HEK293 (cell line): ENCODE results near the gene AGPAT4.

Experiments used
- CTCF ChIA-PET: fragments of 350-600 bp; formaldehyde crosslinking; extraction: SDS; loops from one replicate; lab custom pipeline; 2021; ENCODE audit warnings: antibody characterized with exemption; lab: Yijun Ruan, JAX
- POLR2A ChIA-PET: fragments of 300-600 bp; formaldehyde crosslinking; extraction: SDS; loops from one replicate; lab custom pipeline; 2020; ENCODE audit warnings: antibody characterized with exemption, inconsistent platforms; lab: Yijun Ruan, JAX
- H3K27ac ChIP-seq: fragments of 200-500 bp; sonication (Bioruptor generic); 2 replicates; pipeline ENCODE4 v1.5.1; 2014; ENCODE audit warnings: low read depth, low read length, control low read depth, inconsistent platforms; ENCODE audit errors: extremely low read depth
- H3K36me3 ChIP-seq, 2 experiments: fragments of 200-500 bp in 1 of 2; sonication (Bioruptor generic) in 1 of 2; 1 replicate in 1 of 2; 2 replicates in 1 of 2; pipeline ENCODE4 v1.5.1; 2014 to 2017; ENCODE audit warnings: inconsistent platforms in 2 of 2, low read length in 2 of 2; ENCODE audit not compliant: control insufficient read depth in 2 of 2, insufficient read depth in 1 of 2
- H3K4me1 ChIP-seq: fragments of 200-500 bp; sonication (Bioruptor generic); 2 replicates; pipeline ENCODE4 v1.5.1; 2014; ENCODE audit warnings: mild to moderate bottlenecking, low read length, inconsistent platforms; ENCODE audit not compliant: control insufficient read depth, insufficient read depth
- H3K4me3 ChIP-seq: 2 replicates; pipeline ENCODE4 v1.5.1; 2011; ENCODE audit warnings: low read depth, mild to moderate bottlenecking, control low read depth, low read length, moderate library complexity
- H3K9me3 ChIP-seq: fragments of 200-500 bp; sonication (Bioruptor generic); 2 replicates; pipeline ENCODE4 v1.5.1; 2014; ENCODE audit warnings: low read depth, low read length, inconsistent platforms; ENCODE audit not compliant: control insufficient read depth, insufficient read depth
- KLF1 ChIP-seq: fragments of 450-650 bp; formaldehyde crosslinking; IDR thresholded peaks from 2 replicates; pipeline ENCODE4 v1.5.1; 2016; ENCODE audit warnings: missing biosample characterization, missing genetic modification characterization
- KLF7 ChIP-seq: fragments of 450-650 bp; formaldehyde crosslinking; IDR thresholded peaks from 2 replicates; pipeline ENCODE4 v1.5.1; 2016; ENCODE audit warnings: missing biosample characterization, missing genetic modification characterization, borderline replicate concordance
- PRDM1 ChIP-seq: fragments of 450-650 bp; formaldehyde crosslinking; IDR thresholded peaks from 2 replicates; pipeline ENCODE4; 2016; ENCODE audit warnings: missing biosample characterization, missing genetic modification characterization
- PRDM6 ChIP-seq: fragments of 450-650 bp; formaldehyde crosslinking; IDR thresholded peaks from 2 replicates; pipeline ENCODE4 v1.5.1; 2017; ENCODE audit warnings: missing biosample characterization, missing genetic modification characterization
- REST ChIP-seq: fragments of 450-650 bp; formaldehyde crosslinking; IDR thresholded peaks from 2 replicates; pipeline ENCODE4 v1.5.1; 2016; ENCODE audit warnings: missing biosample characterization, missing genetic modification characterization
- SALL2 ChIP-seq: fragments of 450-650 bp; formaldehyde crosslinking; IDR thresholded peaks from 2 replicates; pipeline ENCODE4 v1.5.0; 2017; ENCODE audit warnings: missing biosample characterization, mild to moderate bottlenecking, missing genetic modification characterization, borderline replicate concordance
- SP2 ChIP-seq: fragments of 450-650 bp; formaldehyde crosslinking; IDR thresholded peaks from 2 replicates; pipeline ENCODE4 v1.5.1; 2016; ENCODE audit warnings: missing biosample characterization, missing genetic modification characterization
- WT1 ChIP-seq: fragments of 450-650 bp; formaldehyde crosslinking; IDR thresholded peaks from 2 replicates; pipeline ENCODE4 v1.5.1; 2016; ENCODE audit warnings: missing biosample characterization, missing genetic modification characterization
- ZBTB10 ChIP-seq: fragments of 450-650 bp; formaldehyde crosslinking; IDR thresholded peaks from 2 replicates; pipeline ENCODE4 v1.5.1; 2016; ENCODE audit warnings: missing biosample characterization, missing genetic modification characterization
- ZBTB8A ChIP-seq: fragments of 450-650 bp; formaldehyde crosslinking; IDR thresholded peaks from 2 replicates; pipeline ENCODE4 v1.5.1; 2016; ENCODE audit warnings: missing biosample characterization, missing genetic modification characterization
- ZFHX2 ChIP-seq: fragments of 450-650 bp; formaldehyde crosslinking; conservative IDR thresholded peaks from 2 replicates; pipeline ENCODE4 v1.5.1; 2016; ENCODE audit warnings: missing biosample characterization, missing genetic modification characterization
- ZNF366 ChIP-seq: fragments of 450-650 bp; formaldehyde crosslinking; conservative IDR thresholded peaks from 2 replicates; pipeline ENCODE4 v1.5.1; 2016; ENCODE audit warnings: missing biosample characterization, missing genetic modification characterization
- ZNF426 ChIP-seq: fragments of 450-650 bp; formaldehyde crosslinking; IDR thresholded peaks from 2 replicates; pipeline ENCODE4 v1.5.1; 2017; ENCODE audit warnings: missing biosample characterization, missing genetic modification characterization, mild to moderate bottlenecking, inconsistent platforms, moderate library complexity
- ZNF514 ChIP-seq: fragments of 450-650 bp; formaldehyde crosslinking; IDR thresholded peaks from 2 replicates; pipeline ENCODE4 v1.5.1; 2016; ENCODE audit warnings: missing biosample characterization, missing genetic modification characterization
- ZNF560 ChIP-seq: fragments of 450-650 bp; formaldehyde crosslinking; IDR thresholded peaks from 2 replicates; pipeline ENCODE4 v1.5.1; 2017; ENCODE audit warnings: missing biosample characterization, missing genetic modification characterization, borderline replicate concordance
- ZNF561 ChIP-seq: fragments of 450-650 bp; IDR thresholded peaks from 2 replicates; pipeline ENCODE4 v1.5.1; 2018; ENCODE audit warnings: missing biosample characterization, missing genetic modification characterization, borderline replicate concordance
- ZNF610 ChIP-seq: fragments of 450-650 bp; formaldehyde crosslinking; IDR thresholded peaks from 2 replicates; pipeline ENCODE4 v1.5.1; 2016; ENCODE audit warnings: missing biosample characterization, missing genetic modification characterization, borderline replicate concordance
- ZNF629 ChIP-seq: fragments of 450-650 bp; formaldehyde crosslinking; IDR thresholded peaks from 2 replicates; pipeline ENCODE4 v1.5.1; 2017; ENCODE audit warnings: missing biosample characterization, missing genetic modification characterization
- ZNF645 ChIP-seq: fragments of 450-650 bp; formaldehyde crosslinking; IDR thresholded peaks from 2 replicates; pipeline ENCODE4; 2016; ENCODE audit warnings: missing biosample characterization, missing genetic modification characterization
- ZNF701 ChIP-seq: fragments of 450-650 bp; formaldehyde crosslinking; IDR thresholded peaks from 2 replicates; pipeline ENCODE4 v1.5.1; 2016; ENCODE audit warnings: missing biosample characterization, missing genetic modification characterization
- ZNF747 ChIP-seq: fragments of 450-650 bp; formaldehyde crosslinking; IDR thresholded peaks from 2 replicates; pipeline ENCODE4 v1.5.1; 2016; ENCODE audit warnings: missing biosample characterization, missing genetic modification characterization
- ZSCAN23 ChIP-seq: fragments of 450-650 bp; formaldehyde crosslinking; IDR thresholded peaks from 2 replicates; pipeline ENCODE4 v1.5.1; 2016; ENCODE audit warnings: missing biosample characterization, missing genetic modification characterization

The AGPAT4 gene

GRCh38 chr6:161138543-161139303 is 135.1 kb downstream of the AGPAT4 start (continued):
- TF ChIP-seq REST (tag by site-specific recombination) (no peak), ZNF610 (no peak), PRDM1 (tag by site-specific recombination) (no peak)

- Histone ChIP-seq H3K9me3 (no peaks in the 10 kb centered on the region), H3K36me3 (peaks cover 0 to 53% of the 10 kb centered on the region in 2 experiments; a peak in 2 of 3 replicates), H3K27ac (no peak overlapping the region), H3K4me1 (no peaks in the 10 kb centered on the region), H3K4me3 (no peak overlapping the region)
- TF ChIP-seq KLF1 (no peak), KLF7 (tag by site-specific recombination) (no peak), ZBTB10 (tag by site-specific recombination) (no peak), ZNF747 (tag by site-specific recombination) (no peak), ZNF560 (no peak), ZNF366 (tag by site-specific recombination) (no peak), SP2 (tag by site-specific recombination) (no peak), ZNF561 (tag by site-specific recombination) (no peak), ZNF701 (tag by site-specific recombination) (no peak), ZNF426 (tag by site-specific recombination) (no peak), ZFHX2 (tag by site-specific recombination) (no peak), ZSCAN23 (tag by site-specific recombination) (no peak), SALL2 (tag by site-specific recombination) (no peak), ZBTB8A (tag by site-specific recombination) (no peak), ZNF514 (tag by site-specific recombination) (no peak), PRDM6 (no peak), ZNF645 (no peak), WT1 (tag by site-specific recombination) (no peak), ZNF629 (tag by site-specific recombination) (no peak)
- POLR2A ChIA-PET: no interaction called here
- CTCF ChIA-PET: interaction anchor here (0.6 to 1.3 kb wide), 2 partner anchors 219 to 236 kb away, joined by 3 to 4 read pairs; no protein-coding TSS in a partner anchor
These were observed 135.9 kb downstream of the AGPAT4 start for GRCh38 chr6:161137839-161138542.
